ENCODE measurements around the gene AFAP1.

The AFAP1 gene

DNA sequence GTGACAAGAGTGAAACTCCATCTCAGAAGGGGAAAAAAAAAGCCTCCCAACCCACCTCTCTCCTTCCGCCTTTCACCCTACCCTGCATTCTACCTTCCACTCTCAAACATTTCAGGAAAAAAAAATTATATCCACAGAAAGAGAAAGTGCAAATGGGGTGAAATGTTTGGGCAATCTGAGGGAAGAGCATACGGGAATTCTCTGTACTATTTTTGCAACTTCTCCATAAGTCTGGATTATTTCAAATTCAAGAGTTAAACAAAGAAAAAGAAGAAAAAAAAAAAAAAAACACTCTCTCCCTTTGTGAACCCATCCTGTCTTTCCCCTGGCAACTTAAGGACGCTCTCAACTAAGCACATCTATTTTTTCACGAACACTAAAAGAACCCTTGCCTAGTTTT, 41.3 kb downstream of the AFAP1 start:
- in situ Hi-C loops (cut with MboI; ENCODE audit: low sequenced_read_pairs) = no loop called here

DNA sequence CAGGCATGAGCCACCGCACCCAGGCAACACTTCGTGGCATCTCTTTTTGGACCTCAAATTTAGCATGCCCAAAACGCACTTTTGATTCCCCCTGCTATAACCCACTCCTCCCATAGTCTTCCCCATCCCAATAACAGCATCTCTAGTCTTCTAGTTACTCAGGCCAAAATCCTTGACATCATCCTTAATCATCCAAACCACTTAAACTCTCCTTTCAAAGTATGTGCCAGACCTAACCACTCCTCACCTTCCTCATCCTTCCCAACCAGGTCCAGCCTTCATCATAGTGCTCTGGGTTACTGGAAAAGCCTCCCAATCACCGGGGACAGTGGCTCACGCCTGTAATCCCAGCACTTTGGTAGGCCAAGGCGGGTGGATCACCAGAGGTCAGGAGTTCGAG, 41.9 kb downstream of the AFAP1 start:
- in situ Hi-C loops (cut with MboI; ENCODE audit: low sequenced_read_pairs) = no loop called here

DNA sequence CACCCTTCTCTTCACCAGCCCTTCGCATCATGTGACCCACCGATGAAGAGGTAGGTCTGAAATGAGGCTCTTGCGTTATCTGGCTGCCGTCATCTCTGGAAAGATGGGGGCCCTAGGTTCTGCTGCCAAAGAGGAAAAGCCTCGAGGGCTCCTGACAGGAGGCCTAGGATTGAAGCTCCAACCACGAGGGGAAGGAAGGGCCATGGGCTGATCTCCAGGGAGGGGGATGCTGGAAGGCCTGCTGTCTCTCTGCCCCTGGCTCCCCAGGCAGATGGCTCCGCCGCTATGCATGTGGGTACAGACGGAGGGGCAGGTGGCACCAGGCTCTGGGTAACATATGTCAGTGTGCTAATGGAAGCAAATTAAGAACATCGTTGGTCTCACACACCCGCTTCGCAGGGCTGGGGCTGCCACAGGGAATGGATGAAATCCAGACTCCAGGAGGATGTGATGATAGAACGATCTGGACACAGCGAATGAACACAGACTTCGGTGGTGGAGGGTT, 44.9 kb downstream of the AFAP1 start:
- in situ Hi-C loops (cut with MboI; ENCODE audit: low sequenced_read_pairs) = no loop called here

DNA sequence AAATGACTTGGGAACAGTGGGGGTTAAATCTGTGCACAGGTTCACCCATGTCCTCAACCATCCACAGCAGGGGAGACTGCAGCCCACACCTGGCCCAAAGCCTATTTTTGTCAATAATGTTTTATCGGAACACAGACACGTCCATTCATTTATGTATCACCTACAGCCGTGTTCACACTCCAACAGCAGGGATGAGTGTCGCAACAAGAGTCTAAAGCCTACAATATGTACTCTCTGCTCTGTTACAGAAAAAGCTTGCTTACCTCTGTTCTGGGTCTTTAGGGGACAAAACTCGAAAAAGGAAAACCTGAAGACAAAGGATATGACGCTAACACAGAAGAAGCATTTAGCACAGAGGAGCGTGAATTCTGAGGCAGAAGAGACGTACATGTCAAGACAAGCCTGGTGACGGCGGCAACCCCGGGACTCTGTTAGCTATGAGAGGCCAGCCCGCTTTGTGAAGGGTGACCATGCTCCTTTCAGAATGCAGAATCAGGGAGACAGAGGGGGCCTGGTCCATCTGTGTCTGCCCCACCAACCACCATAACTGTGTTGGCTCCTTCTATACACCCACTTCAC, 45.5 kb downstream of the AFAP1 start:
- in situ Hi-C loops (cut with MboI; ENCODE audit: low sequenced_read_pairs) = no loop called here

DNA sequence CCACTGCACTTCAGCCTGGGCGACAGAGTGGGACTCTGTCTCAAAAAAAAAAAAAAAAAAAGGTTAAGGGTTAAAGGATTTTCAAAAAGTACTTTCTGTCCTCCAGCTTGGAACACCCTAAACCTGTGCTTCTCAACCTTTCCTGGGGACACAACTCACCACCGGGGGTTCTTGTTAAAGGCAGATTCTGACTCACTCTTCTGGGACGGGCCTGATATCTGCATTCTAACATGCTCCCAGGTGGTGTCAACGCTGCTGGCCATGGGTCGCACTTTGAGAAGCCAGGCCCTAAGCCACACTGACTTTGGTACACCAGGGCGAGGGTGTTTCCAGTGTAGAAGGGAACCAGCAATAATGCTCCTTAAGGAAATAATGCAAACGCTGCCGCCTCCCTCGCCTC, 46.1 kb downstream of the AFAP1 start:
- in situ Hi-C loops (cut with MboI; ENCODE audit: low sequenced_read_pairs) = no loop called here

DNA sequence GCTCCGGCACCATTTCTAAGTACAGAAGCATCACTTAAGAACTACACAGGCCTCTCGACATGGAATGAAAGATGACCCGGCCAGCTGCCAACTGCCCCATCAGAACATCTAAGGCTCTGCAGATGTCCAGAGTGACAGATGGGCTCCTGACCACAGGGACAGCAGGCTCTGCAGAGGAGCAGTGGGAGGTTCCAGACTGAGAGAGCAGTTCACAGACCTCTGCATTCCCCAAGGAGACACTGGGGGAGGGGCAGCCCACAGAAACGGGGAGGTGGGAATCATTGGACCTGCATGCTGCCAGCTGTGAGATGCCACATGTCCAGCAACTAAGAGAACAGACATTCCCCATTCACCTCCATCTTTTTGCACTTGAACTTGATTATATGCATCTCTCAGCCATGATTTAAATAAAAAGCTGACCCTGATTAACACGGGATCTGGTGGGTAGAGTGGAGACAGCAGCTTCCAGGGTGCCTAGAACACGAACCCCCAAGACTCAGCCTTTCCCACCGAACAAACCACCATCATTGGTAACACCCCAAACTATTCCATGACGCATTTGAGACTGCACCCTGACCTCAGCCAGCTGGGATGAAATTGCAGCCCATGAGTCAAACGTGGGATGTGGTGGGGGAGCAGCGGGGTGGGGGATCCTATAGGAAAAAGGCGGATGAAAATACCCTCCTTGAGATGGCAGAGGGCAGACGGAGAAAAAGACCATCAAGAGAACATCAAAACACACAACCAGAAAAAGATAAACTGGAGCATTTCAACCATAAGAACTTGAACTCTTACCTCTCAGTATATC, 47.2 kb downstream of the AFAP1 start:
- in situ Hi-C loops (cut with MboI; ENCODE audit: low sequenced_read_pairs) = no loop called here

DNA sequence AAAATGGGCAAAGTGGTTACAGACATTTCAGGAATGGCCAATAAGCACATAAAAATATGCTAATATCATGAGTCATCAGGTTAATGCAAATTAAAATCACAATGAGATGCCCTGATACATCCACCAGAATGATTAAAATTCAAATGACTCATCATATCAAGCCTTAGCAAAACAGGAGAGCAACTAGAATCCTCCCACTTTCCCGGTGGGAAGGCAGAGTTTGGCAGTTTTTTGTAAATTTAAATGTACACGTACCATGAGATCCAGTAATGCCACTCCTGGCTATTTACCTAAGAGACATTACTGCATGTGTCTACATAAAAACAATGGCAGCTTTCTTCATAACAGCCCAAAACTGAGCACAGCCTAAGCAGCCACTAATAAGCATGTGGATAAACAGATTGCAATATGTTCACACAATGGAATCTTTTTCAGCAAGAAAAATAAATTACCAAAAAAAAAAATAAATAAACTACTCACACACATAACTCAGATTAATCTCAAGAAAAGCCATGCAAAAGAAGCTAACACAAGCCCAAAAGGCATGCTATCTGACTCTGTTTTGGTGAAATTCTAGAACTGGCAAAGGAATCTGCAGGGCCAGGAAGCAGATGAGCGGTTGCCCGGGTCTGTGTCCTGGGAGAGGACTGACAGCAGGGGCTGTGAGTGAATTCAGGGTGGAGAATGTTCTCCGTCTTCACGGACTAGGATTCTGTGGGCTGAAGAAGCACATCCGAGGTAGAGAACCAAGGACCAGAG, 48.8 kb downstream of the AFAP1 start:
- in situ Hi-C loops (cut with MboI; ENCODE audit: low sequenced_read_pairs) = no loop called here

DNA sequence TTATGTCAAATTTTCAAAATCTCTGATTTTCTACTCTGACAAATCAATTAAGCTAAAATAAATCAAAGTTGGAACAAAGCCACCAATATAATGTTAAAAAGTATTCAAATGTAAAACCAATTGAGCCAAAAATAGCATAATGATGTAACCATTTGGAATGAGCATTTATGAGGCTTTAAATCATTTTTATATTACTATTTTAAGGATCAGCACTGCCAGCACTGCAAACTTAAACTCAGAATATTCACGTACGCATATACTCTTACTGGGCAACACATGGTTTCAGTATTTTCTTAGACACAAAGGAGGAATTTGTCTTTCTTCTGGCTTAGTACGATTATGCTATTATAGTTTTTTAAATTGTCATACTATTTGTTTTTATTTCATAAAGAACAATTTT, 52.2 kb downstream of the AFAP1 start:
- in situ Hi-C loops (cut with MboI; ENCODE audit: low sequenced_read_pairs) = no loop called here

DNA sequence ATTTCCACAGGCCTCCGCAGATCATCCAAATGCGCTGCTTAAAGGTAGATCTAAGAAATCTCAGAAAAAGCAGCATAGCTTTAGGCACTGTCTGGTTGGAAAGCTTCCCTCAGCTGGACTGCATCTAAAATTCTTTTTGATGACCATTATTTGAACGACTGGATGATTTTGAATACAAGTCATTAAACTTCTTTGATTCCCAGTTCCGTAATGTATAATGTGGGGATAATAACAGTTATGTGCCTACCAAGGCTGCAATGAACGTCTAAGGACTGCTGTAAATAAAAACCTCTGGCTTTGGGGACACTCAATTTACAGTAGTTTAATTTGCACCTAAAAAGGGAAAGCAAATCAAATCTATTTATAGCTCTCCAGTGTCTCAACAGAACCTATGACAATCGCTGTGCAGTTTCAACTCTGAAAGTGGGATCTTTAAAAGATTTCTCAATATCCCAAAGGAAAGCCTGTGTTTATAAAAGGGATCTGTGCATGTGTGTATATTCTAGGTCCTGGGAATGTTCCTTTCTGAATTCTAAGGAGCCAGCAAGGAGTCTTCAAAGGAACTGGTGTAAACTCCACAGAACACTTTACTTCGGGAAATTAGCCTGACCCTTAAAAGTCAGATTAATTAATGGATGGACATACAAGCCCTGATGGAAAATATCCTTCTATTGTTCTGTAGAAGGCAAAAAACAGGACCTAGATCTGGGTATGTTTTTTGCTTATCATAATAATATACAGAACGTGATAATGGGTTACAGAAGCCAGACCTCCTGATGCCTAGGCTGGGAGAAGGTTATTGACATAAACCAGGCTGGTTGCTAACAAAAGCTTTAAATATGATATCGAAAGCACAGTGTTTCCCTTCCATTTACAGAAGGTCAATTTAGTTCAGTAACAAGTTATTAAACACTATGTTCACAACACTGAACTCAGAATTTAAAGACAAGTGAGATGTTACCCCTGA, 53.4 kb downstream of the AFAP1 start:
- in situ Hi-C loops (cut with MboI; ENCODE audit: low sequenced_read_pairs) = no loop called here

DNA sequence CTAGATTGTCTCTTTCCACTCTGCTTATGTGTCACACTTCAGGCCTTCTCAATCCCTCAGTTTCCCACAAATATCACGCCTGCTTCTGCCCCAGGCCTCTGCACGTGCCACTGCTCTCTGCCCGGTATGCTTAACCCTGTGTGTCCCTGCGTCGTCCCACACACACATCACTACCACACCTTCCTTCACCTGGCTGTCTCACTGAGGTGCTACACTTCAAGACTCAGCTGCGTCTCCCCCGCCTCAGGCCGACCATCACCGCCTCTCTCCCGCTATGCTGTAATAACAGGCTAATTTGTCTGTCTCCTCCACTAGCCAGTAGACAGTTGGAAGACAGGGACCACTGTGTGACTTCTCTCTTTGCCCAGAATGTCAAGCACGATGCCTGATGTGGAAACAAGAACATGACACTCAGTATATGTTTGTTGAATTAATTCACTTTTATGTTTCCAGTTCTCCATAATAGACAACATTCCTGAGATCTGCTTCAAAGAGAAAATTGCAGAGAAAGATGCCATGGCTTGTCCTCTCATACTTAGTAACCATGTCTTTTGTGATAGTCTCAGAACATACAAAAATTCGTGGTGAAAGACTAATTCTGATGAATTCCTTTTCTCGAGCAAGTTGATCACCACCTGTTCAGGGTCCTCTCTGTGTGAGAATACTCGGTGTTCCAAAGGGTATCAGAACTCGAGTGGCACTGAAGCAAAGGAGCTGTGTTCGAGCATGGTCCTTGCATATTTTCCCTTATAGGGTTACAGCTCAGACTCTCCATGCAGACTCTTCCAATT, 54.2 kb downstream of the AFAP1 start:
- in situ Hi-C loops (cut with MboI; ENCODE audit: low sequenced_read_pairs) = no loop called here

DNA sequence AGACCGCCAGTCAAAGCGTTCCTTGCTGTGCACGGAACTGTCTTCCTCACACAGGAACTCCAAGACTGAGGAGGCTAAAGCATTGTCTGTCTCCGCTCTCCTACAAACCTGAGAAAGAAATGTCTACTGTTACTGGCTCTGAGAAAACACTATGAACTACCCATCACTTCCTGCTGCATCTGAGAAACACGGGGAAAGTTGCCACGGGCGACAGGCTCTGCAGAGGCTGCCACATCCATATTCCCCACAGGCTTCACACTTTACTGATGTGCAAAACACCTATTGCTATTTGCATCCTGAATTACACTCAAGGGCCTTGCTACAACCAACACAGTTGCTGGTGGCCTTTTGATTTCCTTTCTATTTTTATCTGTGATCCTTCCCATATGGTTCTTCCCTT, 59.0 kb downstream of the AFAP1 start:
- in situ Hi-C loops (cut with MboI; ENCODE audit: low sequenced_read_pairs) = no loop called here

DNA sequence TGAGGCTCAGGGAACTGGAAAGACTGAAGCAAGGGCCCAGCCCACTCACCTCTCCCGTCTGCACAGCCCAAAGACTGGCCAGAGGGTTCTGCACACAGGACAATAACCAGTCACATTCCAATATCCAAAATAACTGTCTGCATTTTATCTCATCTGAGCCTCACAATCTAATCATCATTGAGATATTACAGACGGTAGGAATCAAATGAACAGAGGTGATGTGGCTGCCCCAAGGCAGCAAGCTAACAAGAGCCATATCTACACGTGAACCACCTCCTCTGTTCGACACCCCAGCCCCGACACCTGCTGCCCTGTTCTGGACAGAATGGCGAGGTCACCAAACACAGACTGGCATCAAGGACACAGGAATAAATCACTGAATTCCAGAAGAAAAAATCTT, 60.5 kb downstream of the AFAP1 start:
- in situ Hi-C loops (cut with MboI; ENCODE audit: low sequenced_read_pairs) = no loop called here

DNA sequence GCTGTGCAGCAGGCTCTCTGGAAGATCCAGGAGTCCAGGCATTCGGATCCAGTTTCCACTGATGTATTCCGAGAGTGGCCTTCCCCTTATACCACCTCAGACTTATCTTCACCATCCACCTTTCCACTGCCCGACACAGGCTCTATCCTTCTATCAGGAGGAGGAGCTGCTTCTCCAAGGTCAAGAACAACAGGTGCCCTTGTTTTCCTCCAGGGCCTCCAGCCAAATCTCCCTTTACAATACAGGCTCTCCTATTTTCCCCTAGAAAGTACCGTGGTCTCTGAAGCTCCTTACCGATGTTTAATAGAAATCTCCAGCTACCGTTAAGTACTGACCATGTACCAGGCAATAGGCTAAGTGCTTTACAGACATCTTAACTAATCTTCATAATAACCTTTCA, 61.3 kb downstream of the AFAP1 start:
- in situ Hi-C loops (cut with MboI; ENCODE audit: low sequenced_read_pairs) = no loop called here

DNA sequence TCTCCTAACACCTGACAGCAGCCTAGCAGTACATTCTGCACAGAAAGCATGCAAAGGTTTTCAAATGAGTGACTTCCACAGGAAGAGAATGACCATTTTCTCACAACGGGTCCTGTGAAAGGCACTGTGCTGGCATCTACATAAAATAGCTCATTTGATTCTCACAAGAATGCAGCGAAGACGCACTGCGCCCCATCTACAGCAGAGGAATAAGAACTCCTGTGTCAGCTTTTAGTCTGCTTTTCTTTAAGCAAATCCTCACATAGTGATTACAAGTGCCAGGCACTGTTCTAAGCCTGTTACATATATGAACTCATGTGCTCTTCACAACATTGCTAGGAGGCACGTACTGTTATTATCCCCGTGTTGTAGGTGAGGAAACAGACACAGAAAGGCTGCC, 62.5 kb downstream of the AFAP1 start:
- in situ Hi-C loops (cut with MboI; ENCODE audit: low sequenced_read_pairs) = no loop called here

DNA sequence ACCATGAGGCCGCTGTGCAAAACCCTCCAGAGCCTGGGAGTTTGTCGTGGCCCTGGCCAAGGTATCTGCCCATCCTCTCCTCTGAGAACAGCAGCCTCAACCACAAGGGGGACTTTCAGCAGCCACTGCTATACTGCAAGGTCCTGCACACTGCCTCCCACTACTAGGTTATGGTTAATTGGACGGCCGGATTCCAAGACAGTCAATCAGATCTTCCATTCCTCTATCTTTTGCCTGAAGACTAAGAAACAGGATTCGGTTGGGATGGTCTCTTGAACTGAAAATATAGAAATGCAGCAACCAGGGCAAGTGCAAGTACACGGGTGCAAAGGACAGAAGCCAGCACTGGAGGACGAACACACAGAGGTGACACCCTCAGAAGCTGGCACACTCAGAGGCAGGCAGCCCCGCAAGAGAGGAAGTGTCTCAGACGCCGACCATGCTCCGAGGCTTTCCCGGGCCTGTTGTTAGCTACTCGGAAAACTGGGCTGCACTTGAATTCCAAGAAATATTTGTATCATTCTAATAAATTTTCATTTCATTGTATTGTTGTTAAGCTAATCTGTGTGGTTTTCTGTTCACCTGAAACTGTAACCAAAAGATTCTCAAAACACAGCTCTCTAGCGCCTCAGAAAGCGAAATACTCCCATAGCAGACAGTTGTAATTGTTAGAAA, 63.3 kb downstream of the AFAP1 start:
- in situ Hi-C loops (cut with MboI; ENCODE audit: low sequenced_read_pairs) = no loop called here

DNA sequence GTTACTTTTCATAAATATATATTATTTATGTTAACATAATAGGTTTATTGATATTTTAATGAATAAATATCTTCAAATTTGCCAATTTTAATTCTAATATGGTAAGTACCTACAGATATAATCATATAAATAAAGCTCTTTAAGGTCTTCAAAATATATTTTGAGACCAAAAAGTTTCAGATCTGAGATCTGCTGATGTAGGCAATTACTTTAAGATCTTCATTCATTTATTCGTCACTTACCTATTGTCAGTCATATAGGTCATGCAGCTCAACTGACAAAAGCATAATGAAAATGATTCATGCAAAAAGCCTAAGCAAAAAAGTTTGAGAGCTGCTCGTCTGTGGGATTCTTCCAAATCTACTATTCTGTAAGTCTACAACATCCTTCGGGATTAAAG, 64.8 kb downstream of the AFAP1 start:
- in situ Hi-C loops (cut with MboI; ENCODE audit: low sequenced_read_pairs) = no loop called here

DNA sequence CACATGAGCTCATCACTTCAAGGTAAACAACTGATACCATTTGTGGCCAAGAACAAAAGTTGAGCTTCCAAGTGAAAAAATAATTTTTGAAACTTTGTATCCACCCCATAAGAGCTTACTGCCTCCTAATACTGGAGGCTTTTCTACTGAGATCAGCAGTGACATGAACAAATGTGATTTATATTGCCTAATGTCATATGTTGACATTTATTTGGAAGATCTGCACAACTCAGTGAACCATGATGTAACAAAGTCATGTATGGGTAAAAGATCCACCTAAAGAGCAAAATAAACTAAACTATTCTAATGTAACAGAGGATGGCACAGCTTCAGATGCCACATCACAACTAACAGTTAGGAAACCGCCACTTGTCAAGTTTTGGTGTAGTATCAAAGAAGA, 65.8 kb downstream of the AFAP1 start:
- in situ Hi-C loops (cut with MboI; ENCODE audit: low sequenced_read_pairs) = no loop called here

DNA sequence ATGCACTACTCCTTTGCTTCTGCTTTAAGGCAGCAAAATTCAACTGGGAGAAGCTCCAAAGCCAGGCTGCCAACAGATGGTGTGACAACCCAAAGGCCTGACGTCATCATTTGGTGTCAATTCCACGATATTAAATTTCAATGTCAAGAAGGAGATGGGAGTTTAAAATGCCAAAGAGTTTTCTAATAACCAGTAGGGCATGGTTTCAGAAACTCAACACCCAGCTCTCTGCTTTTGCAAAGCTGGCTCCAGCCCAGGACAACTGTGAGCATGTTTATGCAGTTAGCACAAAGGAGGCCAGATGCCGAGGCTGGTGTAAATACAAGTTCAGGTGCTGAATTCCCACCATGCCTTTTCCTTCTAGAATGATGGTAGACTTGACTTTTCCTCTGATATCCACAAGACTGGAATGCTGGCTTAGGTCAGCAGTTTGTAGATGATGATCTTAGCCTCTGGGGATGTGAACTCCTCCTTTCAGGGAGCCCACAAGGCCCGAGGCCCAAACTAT, 67.3 kb downstream of the AFAP1 start:
- in situ Hi-C loops (cut with MboI; ENCODE audit: low sequenced_read_pairs) = no loop called here

DNA sequence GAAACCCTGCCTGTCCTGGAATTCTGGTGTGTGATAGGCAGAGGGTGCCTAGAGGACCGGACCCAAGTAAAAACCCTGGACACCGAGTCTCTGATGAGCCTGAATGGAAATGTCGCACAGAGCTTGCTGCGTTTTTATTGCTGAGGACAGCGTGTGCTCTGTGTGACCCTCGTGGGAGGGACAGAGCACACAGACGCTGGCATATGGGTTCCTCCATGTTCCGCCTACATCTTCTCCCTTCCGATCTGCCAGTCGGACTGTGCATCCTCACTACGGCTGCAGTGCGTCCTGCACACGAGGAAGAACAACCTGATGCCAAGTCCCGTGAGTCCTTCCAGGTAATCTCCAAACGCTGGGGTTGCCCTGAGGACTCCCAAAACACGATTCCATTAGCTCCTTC, 68.3 kb downstream of the AFAP1 start:
- in situ Hi-C loops (cut with MboI; ENCODE audit: low sequenced_read_pairs) = no loop called here
